ENCODE data around the gene GABPB1.

Gene GABPB1

GRCh38 chr15:50275091-50275490 is 79.9 kb downstream of the GABPB1 start:
- H3K9me3 ChIP-seq (replicated peaks; ENCODE audit: low read length) = no peaks in the 10 kb centered on the region
- H3K36me3 ChIP-seq (ENCODE audit: insufficient read depth, low read length) = no peaks in the 10 kb centered on the region
- no peak overlapping the region for H3K4me3 ChIP-seq (ENCODE audit: low read length)
- H3K9ac ChIP-seq (ENCODE audit: low read depth, low read length) = no peak overlapping the region
- no peaks in the 10 kb centered on the region for H3K4me1 ChIP-seq (ENCODE audit: control insufficient read depth, insufficient read depth, low read length)
- no peak overlapping the region for H3K4me2 ChIP-seq (ENCODE audit: low read length)
- no peaks in the 10 kb centered on the region for H3K27me3 ChIP-seq (ENCODE audit: control insufficient read depth, insufficient read depth, low read length)

DNA sequence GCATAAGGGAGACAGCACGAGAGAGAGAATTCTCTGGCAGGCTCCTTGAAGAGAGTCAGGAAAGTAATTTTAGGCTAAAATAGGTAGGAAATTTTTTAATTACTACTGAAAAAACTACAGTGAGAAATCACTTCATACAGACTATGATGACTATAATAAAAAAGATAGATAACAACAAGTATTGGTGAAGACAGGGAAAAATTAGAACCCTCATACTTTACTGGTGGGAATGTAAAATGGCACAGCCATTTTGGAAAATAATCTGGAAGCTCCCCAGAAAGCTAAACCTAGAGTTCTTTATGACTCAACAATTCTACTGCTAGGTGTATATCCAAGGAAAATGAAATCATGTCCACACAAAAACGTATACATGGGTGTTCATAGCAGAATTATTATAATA is 87.4 kb downstream of the GABPB1 start:
- H3K9me3 ChIP-seq (replicated peaks; ENCODE audit: low read length) = no peaks in the 10 kb centered on the region
- no peak overlapping the region for H3K4me3 ChIP-seq (ENCODE audit: low read length)
- no peak overlapping the region for H3K4me2 ChIP-seq (ENCODE audit: low read length)
- peaks cover 27% of the 10 kb centered on the region for H3K27me3 ChIP-seq (ENCODE audit: control insufficient read depth, insufficient read depth, low read length)
- no peak overlapping the region for H3K9ac ChIP-seq (ENCODE audit: low read depth, low read length)
- no peaks in the 10 kb centered on the region for H3K4me1 ChIP-seq (ENCODE audit: control insufficient read depth, insufficient read depth, low read length)
- no peaks in the 10 kb centered on the region for H3K36me3 ChIP-seq (ENCODE audit: insufficient read depth, low read length)

DNA sequence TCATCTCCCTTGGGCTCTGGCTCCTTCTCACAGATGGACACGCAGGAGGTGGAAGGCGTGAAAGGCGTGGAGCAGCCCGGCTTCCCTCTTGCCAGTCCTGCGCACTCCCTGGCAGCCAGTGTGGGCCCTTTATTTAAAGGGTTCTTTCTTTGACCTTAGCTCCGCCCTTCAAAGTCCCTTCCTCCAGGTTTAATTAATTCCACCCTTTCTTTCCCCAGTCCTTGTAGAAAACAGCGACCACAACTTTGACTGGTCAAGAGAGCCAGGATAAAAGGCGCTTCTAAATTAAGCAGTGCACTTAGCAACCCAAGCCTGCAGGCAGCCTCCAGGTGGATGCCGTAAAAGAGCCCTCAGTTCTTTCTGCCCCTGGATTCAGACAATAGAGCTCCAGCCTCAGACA is 89.4 kb downstream of the GABPB1 start, which contains the start of gene HDC:
Gene HDC, minus strand, starts transcription at position 107 of the 400 bp plus-strand sequence. Its CDS starts 103 bp downstream, at position 4.
- Histone ChIP-seq H3K4me2 (ENCODE audit: low read length) (no peak within 1 kb of the TSS), H3K4me1 (ENCODE audit: control insufficient read depth, insufficient read depth, low read length) (no peaks in the 10 kb centered on the region), H3K4me3 (ENCODE audit: low read length) (no peak within 1 kb of the TSS), H3K9me3 (replicated peaks; ENCODE audit: low read length) (no peaks in the 10 kb centered on the region), H3K27me3 (ENCODE audit: control insufficient read depth, insufficient read depth, low read length) (peaks cover 32% of the 10 kb centered on the region), H3K9ac (ENCODE audit: low read depth, low read length) (no peak within 1 kb of the TSS), H3K36me3 (ENCODE audit: insufficient read depth, low read length) (no peaks in the 10 kb centered on the region)

- Histone ChIP-seq H3K4me2 (ENCODE audit: low read length) (no peak overlapping the region), H3K27me3 (ENCODE audit: control insufficient read depth, insufficient read depth, low read length) (peaks cover 40% of the 10 kb centered on the region), H3K4me3 (ENCODE audit: low read length) (no peak overlapping the region), H3K9ac (ENCODE audit: low read depth, low read length) (no peak overlapping the region), H3K9me3 (replicated peaks; ENCODE audit: low read length) (no peaks in the 10 kb centered on the region), H3K4me1 (ENCODE audit: control insufficient read depth, insufficient read depth, low read length) (peaks cover 5% of the 10 kb centered on the region), H3K36me3 (ENCODE audit: insufficient read depth, low read length) (no peaks in the 10 kb centered on the region)
Observed at GRCh38 chr15:50262533-50262932, 92.5 kb downstream of the GABPB1 start.

DNA sequence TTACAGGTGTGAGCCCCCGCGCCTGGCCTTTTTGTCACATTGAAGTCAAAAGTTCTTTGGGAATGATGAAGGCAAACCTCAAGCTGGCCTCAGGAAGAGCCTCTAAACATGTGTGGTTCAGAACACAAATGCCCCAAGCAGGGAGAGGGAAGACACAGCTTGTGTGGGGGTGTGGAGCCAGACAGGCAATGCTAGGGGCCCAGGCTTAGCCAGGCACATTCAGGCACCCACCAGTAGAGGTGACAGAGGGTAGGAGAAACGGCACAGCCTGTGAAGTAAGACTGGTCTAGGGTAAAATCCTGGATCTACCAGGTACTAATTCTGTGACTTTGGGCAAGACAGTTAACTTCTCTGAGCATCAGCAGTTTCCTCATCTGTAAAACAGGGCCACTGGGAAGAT is 93.0 kb downstream of the GABPB1 start:
- Histone ChIP-seq H3K4me1 (ENCODE audit: control insufficient read depth, insufficient read depth, low read length) (peaks cover 8% of the 10 kb centered on the region), H3K4me2 (ENCODE audit: low read length) (no peak overlapping the region), H3K9me3 (replicated peaks; ENCODE audit: low read length) (no peaks in the 10 kb centered on the region), H3K9ac (ENCODE audit: low read depth, low read length) (no peak overlapping the region), H3K27me3 (ENCODE audit: control insufficient read depth, insufficient read depth, low read length) (peaks cover 40% of the 10 kb centered on the region), H3K36me3 (ENCODE audit: insufficient read depth, low read length) (no peaks in the 10 kb centered on the region), H3K4me3 (ENCODE audit: low read length) (no peak overlapping the region)

DNA sequence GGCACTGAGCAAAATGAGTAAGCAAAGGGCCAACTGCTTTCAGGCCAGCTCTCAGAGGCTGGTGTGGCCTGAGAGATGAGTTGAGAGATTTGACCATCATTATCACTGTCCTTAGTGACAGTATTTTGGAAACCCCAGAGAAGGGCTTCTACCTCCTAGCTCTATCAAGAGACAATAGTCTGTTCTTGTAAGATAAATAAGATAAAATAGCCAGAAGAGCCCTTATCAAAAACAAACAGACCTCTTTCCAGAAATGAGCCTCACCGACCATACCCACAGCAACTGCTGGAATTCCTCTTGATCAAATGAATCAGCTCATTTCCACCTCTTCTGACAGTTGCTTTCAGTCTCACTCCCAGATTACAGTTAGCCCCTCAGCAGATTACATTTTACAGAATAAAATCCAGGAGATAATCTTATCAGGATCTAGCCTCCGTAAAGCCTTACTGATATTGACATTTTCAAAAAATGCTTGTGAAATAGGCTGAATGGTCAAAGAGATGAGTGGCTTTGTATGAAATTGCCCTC is 94.0 kb downstream of the GABPB1 start:
- H3K4me3 ChIP-seq (ENCODE audit: low read length) = no peak overlapping the region
- H3K27me3 ChIP-seq (ENCODE audit: control insufficient read depth, insufficient read depth, low read length) = peaks cover 36% of the 10 kb centered on the region
- H3K4me1 ChIP-seq (ENCODE audit: control insufficient read depth, insufficient read depth, low read length) = peaks cover 18% of the 10 kb centered on the region

GRCh38 chr15:50259276-50259675 is 95.7 kb downstream of the GABPB1 start:
- no peaks in the 10 kb centered on the region for H3K36me3 ChIP-seq (ENCODE audit: insufficient read depth, low read length)
- peaks cover 18% of the 10 kb centered on the region for H3K4me1 ChIP-seq (ENCODE audit: control insufficient read depth, insufficient read depth, low read length)
- no peak overlapping the region for H3K9ac ChIP-seq (ENCODE audit: low read depth, low read length)
- no peaks in the 10 kb centered on the region for H3K9me3 ChIP-seq (replicated peaks; ENCODE audit: low read length)
- no peak overlapping the region for H3K4me2 ChIP-seq (ENCODE audit: low read length)
- peaks cover 30% of the 10 kb centered on the region for H3K27me3 ChIP-seq (ENCODE audit: control insufficient read depth, insufficient read depth, low read length)
- H3K4me3 ChIP-seq (ENCODE audit: low read length) = no peak overlapping the region

More for the DNA sequence above, 94.0 kb downstream of the GABPB1 start:
- no peak overlapping the region for H3K4me2 ChIP-seq (ENCODE audit: low read length)
- no peaks in the 10 kb centered on the region for H3K36me3 ChIP-seq (ENCODE audit: insufficient read depth, low read length)
- H3K9me3 ChIP-seq (replicated peaks; ENCODE audit: low read length) = no peaks in the 10 kb centered on the region
- no peak overlapping the region for H3K9ac ChIP-seq (ENCODE audit: low read depth, low read length)

- no peak overlapping the region for H3K4me2 ChIP-seq (ENCODE audit: low read length)
- H3K9me3 ChIP-seq (replicated peaks; ENCODE audit: low read length) = no peaks in the 10 kb centered on the region
- H3K9ac ChIP-seq (ENCODE audit: low read depth, low read length) = no peak overlapping the region
- peaks cover 36% of the 10 kb centered on the region for H3K27me3 ChIP-seq (ENCODE audit: control insufficient read depth, insufficient read depth, low read length)
- H3K4me3 ChIP-seq (ENCODE audit: low read length) = no peak overlapping the region
- H3K4me1 ChIP-seq (ENCODE audit: control insufficient read depth, insufficient read depth, low read length) = peaks cover 18% of the 10 kb centered on the region
- no peaks in the 10 kb centered on the region for H3K36me3 ChIP-seq (ENCODE audit: insufficient read depth, low read length)
Observed at GRCh38 chr15:50257924-50258323, 97.1 kb downstream of the GABPB1 start.

DNA sequence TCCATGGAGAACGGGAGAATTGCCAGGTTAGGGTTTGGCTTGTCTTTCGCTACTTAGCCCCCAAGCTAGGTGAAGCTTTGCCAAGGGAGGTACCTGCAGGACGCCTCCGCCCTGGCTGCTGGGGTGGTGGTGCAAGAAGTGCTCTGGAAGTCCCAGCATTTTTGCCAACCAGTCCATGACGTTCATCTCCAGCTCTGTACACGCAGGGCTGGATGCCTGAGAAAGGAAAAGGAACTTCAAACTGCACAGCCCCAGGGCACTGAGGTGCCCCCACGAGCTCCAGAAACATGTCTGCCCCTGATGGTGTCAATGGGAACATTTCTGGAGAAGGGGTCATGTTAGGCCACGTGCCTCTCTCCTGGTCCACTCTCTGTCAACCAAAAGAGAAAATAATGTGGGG is 97.7 kb downstream of the GABPB1 start:
- Histone ChIP-seq H3K9ac (ENCODE audit: low read depth, low read length) (no peak overlapping the region), H3K9me3 (replicated peaks; ENCODE audit: low read length) (no peaks in the 10 kb centered on the region), H3K4me2 (ENCODE audit: low read length) (no peak overlapping the region), H3K36me3 (ENCODE audit: insufficient read depth, low read length) (no peaks in the 10 kb centered on the region), H3K4me3 (ENCODE audit: low read length) (no peak overlapping the region), H3K4me1 (ENCODE audit: control insufficient read depth, insufficient read depth, low read length) (peaks cover 18% of the 10 kb centered on the region), H3K27me3 (ENCODE audit: control insufficient read depth, insufficient read depth, low read length) (peaks cover 40% of the 10 kb centered on the region)

- no peaks in the 10 kb centered on the region for H3K9me3 ChIP-seq (replicated peaks; ENCODE audit: low read length)
- no peak overlapping the region for H3K4me2 ChIP-seq (ENCODE audit: low read length)
Observed at GRCh38 chr15:50256188-50257041, 98.6 kb downstream of the GABPB1 start.

GRCh38 chr15:50252556-50252955 is 102.4 kb downstream of the GABPB1 start:
- Histone ChIP-seq H3K4me3 (ENCODE audit: low read length) (no peak overlapping the region), H3K36me3 (ENCODE audit: insufficient read depth, low read length) (no peaks in the 10 kb centered on the region), H3K9me3 (replicated peaks; ENCODE audit: low read length) (no peaks in the 10 kb centered on the region), H3K4me2 (ENCODE audit: low read length) (no peak overlapping the region), H3K9ac (ENCODE audit: low read depth, low read length) (no peak overlapping the region), H3K27me3 (ENCODE audit: control insufficient read depth, insufficient read depth, low read length) (peaks cover 65% of the 10 kb centered on the region), H3K4me1 (ENCODE audit: control insufficient read depth, insufficient read depth, low read length) (peaks cover 13% of the 10 kb centered on the region)

More at GRCh38 chr15:50256188-50257041, 98.6 kb downstream of the GABPB1 start:
- no peak overlapping the region for H3K9ac ChIP-seq (ENCODE audit: low read depth, low read length)
- peaks cover 43% of the 10 kb centered on the region for H3K27me3 ChIP-seq (ENCODE audit: control insufficient read depth, insufficient read depth, low read length)
- no peak overlapping the region for H3K4me3 ChIP-seq (ENCODE audit: low read length)
- peaks cover 18% of the 10 kb centered on the region for H3K4me1 ChIP-seq (ENCODE audit: control insufficient read depth, insufficient read depth, low read length)
- no peaks in the 10 kb centered on the region for H3K36me3 ChIP-seq (ENCODE audit: insufficient read depth, low read length)
